Measurements from ENCODE around the gene ANAPC1.
"Not testable (repeated sequence)": the region's sequence is repeated elsewhere in the genome, so short reads cannot be mapped to it uniquely, and the experiment has no call there.

Gene ANAPC1

GRCh38 chr2:111782195-111782594, 101.8 kb downstream of the ANAPC1 start:
- DNase-seq (ENCODE audit: low read depth), result not testable (repeated sequence)

- DNase-seq (ENCODE audit: low read depth), result not testable (repeated sequence)
These were observed 102.4 kb downstream of the ANAPC1 start for GRCh38 chr2:111781443-111782094.

GRCh38 chr2:111777155-111777554, 106.8 kb downstream of the ANAPC1 start:
- not testable (repeated sequence) for DNase-seq (ENCODE audit: low read depth)

- not testable (repeated sequence) for DNase-seq (ENCODE audit: low read depth)
These were observed 107.7 kb downstream of the ANAPC1 start for GRCh38 chr2:111776296-111776695.

- DNase-seq (ENCODE audit: low read depth), result not testable (repeated sequence)
These were observed 111.8 kb downstream of the ANAPC1 start for GRCh38 chr2:111772180-111772579.

GRCh38 chr2:111770916-111771658, 112.9 kb downstream of the ANAPC1 start:
- not testable (repeated sequence) for DNase-seq (ENCODE audit: low read depth)

- DNase-seq (ENCODE audit: low read depth), result not testable (repeated sequence)
These were observed 115.5 kb downstream of the ANAPC1 start for GRCh38 chr2:111768266-111769190.

- not testable (repeated sequence) for DNase-seq (ENCODE audit: low read depth)
These were observed 116.9 kb downstream of the ANAPC1 start for GRCh38 chr2:111767087-111767486.

- not testable (repeated sequence) for DNase-seq (ENCODE audit: low read depth)
These were observed 117.7 kb downstream of the ANAPC1 start for GRCh38 chr2:111766295-111766694.

GRCh38 chr2:111764151-111764550, 119.8 kb downstream of the ANAPC1 start:
- not testable (repeated sequence) for DNase-seq (ENCODE audit: low read depth)

GRCh38 chr2:111760697-111761284, 123.2 kb downstream of the ANAPC1 start:
- DNase-seq (ENCODE audit: low read depth), result not testable (repeated sequence)

- not testable (repeated sequence) for DNase-seq (ENCODE audit: low read depth)
These were observed 131.5 kb downstream of the ANAPC1 start for GRCh38 chr2:111752533-111752932.

GRCh38 chr2:111750641-111751040, 133.4 kb downstream of the ANAPC1 start:
- not testable (repeated sequence) for DNase-seq (ENCODE audit: low read depth)

- not testable (repeated sequence) for DNase-seq (ENCODE audit: low read depth)
These were observed 135.6 kb downstream of the ANAPC1 start for GRCh38 chr2:111748429-111748828.

GRCh38 chr2:111747410-111748115, 136.4 kb downstream of the ANAPC1 start:
- peak; percentile 41 for DNase-seq (ENCODE audit: low read depth)

- DNase-seq (ENCODE audit: low read depth), result not testable (repeated sequence)
These were observed 139.2 kb downstream of the ANAPC1 start for GRCh38 chr2:111744751-111745150.

GRCh38 chr2:111741517-111741916, 142.5 kb downstream of the ANAPC1 start:
- not testable (repeated sequence) for DNase-seq (ENCODE audit: low read depth)

GRCh38 chr2:111735838-111736721, 147.9 kb downstream of the ANAPC1 start:
- DNase-seq (ENCODE audit: low read depth), result not testable (repeated sequence)

- DNase-seq (ENCODE audit: low read depth), result not testable (repeated sequence)
These were observed 148.6 kb downstream of the ANAPC1 start for GRCh38 chr2:111735420-111735819.
